ENCODE measurements around the gene UBE2J1. TPM values are rescaled to one million over a fixed set of nuclear protein-coding genes. Genes with fewer than 3 reads are reported as not detected.

The UBE2J1 gene
- total RNA-seq, 8 experiments from 2014 or later = 17.6 to 45.2 (median 34.6) TPM

GRCh38 chr6:89359561-89359960 lies 7.0 kb upstream of the UBE2J1 start:
- in situ Hi-C loops (cut with MboI; ENCODE audit: low pct_unique_long_range_greater_than_20kb in 2 of 9, low sequenced_read_pairs in 9 of 9, unreplicated experiment in 9 of 9) = loop anchor here in 1 of 9 experiments (25.0 kb wide), 1 partner anchor 372 kb away; no protein-coding TSS in a partner anchor

GRCh38 chr6:89357390-89357789 lies 4.9 kb upstream of the UBE2J1 start:
- in situ Hi-C loops (cut with MboI; ENCODE audit: low pct_unique_long_range_greater_than_20kb in 2 of 9, low sequenced_read_pairs in 9 of 9, unreplicated experiment in 9 of 9) = loop anchor here in 1 of 9 experiments (25.0 kb wide), 1 partner anchor 370 kb away; no protein-coding TSS in a partner anchor
- 33 to 80% (median 66%) methylated on average over 1 to 3 of the region's 3 CpGs; no CpG with 5 or more reads in 2 of the 10 experiments for WGBS, 10 experiments
- H3K4me1 ChIP-seq (replicated peaks in 1 of 2) = peaks cover 0 to 6% of the 10 kb centered on the region in 2 donors
- ATAC-seq (replicated peaks in 6 of 8) = no peak
- H3K27ac ChIP-seq = no peak overlapping the region
- H3K4me3 ChIP-seq = no peak overlapping the region

More at GRCh38 chr6:89359561-89359960, 7.0 kb upstream of the UBE2J1 start:
- Histone ChIP-seq H3K4me1 (replicated peaks in 1 of 2) (no peaks in the 10 kb centered on the region), H3K4me3 (no peak overlapping the region), H3K27ac (no peak overlapping the region)
- ATAC-seq (replicated peaks in 6 of 8) = peak in 1 of 8 experiments; percentile 31
- WGBS, 10 experiments = 0 to 17% (median 0%) methylated on average over 1 of the region's 1 CpG; no CpG with 5 or more reads in 4 of the 10 experiments

- ATAC-seq (replicated peaks in 6 of 8) = no peak
- peaks cover 0 to 6% of the 10 kb centered on the region in 2 donors for H3K4me1 ChIP-seq (replicated peaks in 1 of 2)
- no peak overlapping the region for H3K4me3 ChIP-seq
- in situ Hi-C loops (cut with MboI; ENCODE audit: low pct_unique_long_range_greater_than_20kb in 2 of 9, low sequenced_read_pairs in 9 of 9, unreplicated experiment in 9 of 9) = loop anchor here in 1 of 9 experiments (25.0 kb wide), 1 partner anchor 369 kb away; no protein-coding TSS in a partner anchor
- no peak overlapping the region for H3K27ac ChIP-seq
- 0 to 78% (median 22%) methylated on average over 1 of the region's 1 CpG; no CpG with 5 or more reads in 2 of the 10 experiments for WGBS, 10 experiments
Measured at GRCh38 chr6:89356642-89357170, 4.2 kb upstream of the UBE2J1 start.

DNA sequence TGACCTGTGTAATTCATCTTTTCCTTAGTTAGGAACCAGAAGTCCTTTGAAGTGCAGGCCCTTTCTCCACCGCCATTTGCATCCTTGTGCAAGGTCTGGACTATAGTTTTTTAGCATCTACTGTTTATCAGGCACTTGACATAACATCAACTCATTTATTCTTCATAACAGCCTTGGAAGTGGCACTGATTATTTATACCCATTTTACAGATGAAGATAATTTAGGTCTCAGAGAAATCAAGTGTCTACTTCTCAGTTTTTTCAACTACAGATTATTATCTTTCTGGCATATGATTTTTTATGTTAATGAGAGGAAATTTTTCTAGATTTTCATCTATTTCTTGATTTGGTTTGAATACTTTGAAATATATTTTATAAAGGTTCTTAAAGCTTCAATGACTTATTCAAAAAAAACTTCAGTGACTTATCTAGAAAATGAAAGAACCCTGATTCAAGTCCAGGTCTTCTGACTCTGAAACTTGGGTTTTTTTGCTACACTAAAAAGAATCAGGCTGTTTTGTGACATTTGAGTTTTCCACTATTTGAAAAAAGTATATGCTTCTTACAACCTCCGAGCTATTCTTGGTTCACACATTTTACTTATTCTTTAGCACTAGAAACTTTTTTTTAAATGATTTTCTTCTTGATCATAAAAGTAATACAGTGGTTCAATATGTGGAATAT lies 3.1 kb upstream of the UBE2J1 start:
- 78 to 100% (median 92%) methylated on average over 1 to 2 of the region's 2 CpGs for WGBS, 10 experiments
- ATAC-seq (replicated peaks in 6 of 8) = no peak
- Histone ChIP-seq H3K27ac (no peak overlapping the region), H3K4me3 (no peak overlapping the region), H3K4me1 (replicated peaks in 1 of 2) (peaks cover 2 to 13% of the 10 kb centered on the region in 2 donors)
- in situ Hi-C loops (cut with MboI; ENCODE audit: low pct_unique_long_range_greater_than_20kb in 2 of 9, low sequenced_read_pairs in 9 of 9, unreplicated experiment in 9 of 9) = loop anchor here in 1 of 9 experiments (25.0 kb wide), 1 partner anchor 368 kb away; no protein-coding TSS in a partner anchor

DNA sequence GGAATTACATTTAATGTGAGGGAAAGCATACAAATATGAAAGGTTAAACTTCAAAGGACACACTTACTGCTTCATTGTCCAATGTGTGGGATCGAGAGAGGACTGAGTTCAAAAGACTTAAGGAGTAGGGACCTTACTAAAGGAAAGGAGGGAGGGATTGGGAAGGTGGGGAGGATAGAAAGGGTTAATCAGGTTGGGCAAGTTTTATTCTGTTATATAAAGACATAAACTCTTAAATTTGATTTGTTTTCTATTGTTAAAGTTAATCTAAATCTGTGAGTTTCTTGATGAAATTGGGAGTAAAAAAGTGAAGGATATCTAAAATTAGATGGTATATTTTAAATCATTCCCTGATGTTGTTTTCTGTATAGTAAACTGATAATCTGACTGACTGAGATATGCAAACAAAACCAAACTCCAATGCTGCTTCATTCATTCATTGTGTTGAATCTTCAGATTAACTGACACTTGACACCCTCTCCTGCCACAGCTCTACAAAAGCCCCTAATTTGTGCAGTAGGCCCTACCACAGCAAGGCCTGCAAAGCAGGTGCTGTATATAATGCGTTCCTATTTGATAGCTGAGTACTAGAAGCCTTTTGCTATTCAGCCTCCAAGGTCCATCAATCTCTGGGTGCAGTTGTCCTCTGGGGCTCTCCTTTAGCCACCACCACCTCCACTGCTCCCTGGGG lies 1.3 kb upstream of the UBE2J1 start:
- WGBS, 10 experiments = 17 to 100% (median 72%) methylated on average over 1 to 2 of the region's 2 CpGs; no CpG with 5 or more reads in 2 of the 10 experiments
- Histone ChIP-seq H3K4me3 (no peak overlapping the region), H3K27ac (peak overlapping the region in 1 of 2 donors; percentile 98), H3K4me1 (replicated peaks in 1 of 2) (peaks cover 7 to 16% of the 10 kb centered on the region in 2 donors)
- in situ Hi-C loops (cut with MboI; ENCODE audit: low pct_unique_long_range_greater_than_20kb in 2 of 9, low sequenced_read_pairs in 9 of 9, unreplicated experiment in 9 of 9) = loop anchor here in 1 of 9 experiments (25.0 kb wide), 1 partner anchor 367 kb away; no protein-coding TSS in a partner anchor
- ATAC-seq (replicated peaks in 6 of 8) = no peak

- WGBS, 10 experiments = 0 to 91% (median 57%) methylated on average over 2 to 17 of the region's 27 CpGs; no CpG with 5 or more reads in 2 of the 10 experiments
- in situ Hi-C loops (cut with MboI; ENCODE audit: low pct_unique_long_range_greater_than_20kb in 2 of 9, low sequenced_read_pairs in 9 of 9, unreplicated experiment in 9 of 9) = loop anchor here in 1 of 9 experiments (25.0 kb wide), 1 partner anchor 366 kb away; no protein-coding TSS in a partner anchor
- peak overlapping the region; percentile 95 to 98 for H3K27ac ChIP-seq
- H3K4me1 ChIP-seq (replicated peaks in 1 of 2) = peaks cover 7 to 16% of the 10 kb centered on the region in 2 donors
- ATAC-seq (replicated peaks in 6 of 8) = no peak
- H3K4me3 ChIP-seq = peak overlapping the region; percentile 60 to 84 (median 65)
Measured at GRCh38 chr6:89353118-89353556, 615 bp upstream of the UBE2J1 start.

DNA sequence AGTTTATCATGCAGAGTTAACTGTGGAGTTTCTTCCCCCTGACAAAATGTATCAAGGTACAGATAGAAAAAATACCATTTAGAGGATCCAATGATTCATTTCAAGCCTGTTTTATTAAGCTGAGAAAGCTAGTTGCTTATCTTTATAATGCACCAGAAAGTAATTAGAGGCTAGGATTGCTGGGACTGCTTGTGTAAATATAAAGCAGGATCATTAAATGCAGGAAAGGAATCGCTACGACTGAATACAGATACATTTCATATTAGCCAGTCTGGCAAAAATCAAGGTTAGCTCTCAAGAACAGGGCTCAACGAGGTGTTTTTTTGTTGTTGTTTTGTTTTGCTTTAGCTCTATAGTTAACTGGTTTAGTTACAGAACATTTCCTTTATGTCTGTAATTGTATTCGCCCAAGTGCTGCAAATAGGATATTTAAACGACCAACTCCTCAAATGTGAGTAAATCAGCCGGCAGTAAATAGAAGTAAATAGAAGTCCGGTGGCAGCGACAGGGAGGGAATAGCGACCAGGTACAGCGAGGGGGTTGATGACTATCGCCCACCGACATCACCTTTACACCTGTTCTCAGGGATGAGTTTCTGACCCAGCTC lies 748 bp downstream of the UBE2J1 start:
- no peak for ATAC-seq (replicated peaks in 6 of 8)
- Histone ChIP-seq H3K27ac (peak overlapping the region; percentile 95 to 98), H3K4me3 (peak overlapping the region; percentile 60 to 84 (median 65)), H3K4me1 (replicated peaks in 1 of 2) (peaks cover 12 to 16% of the 10 kb centered on the region in 2 donors)
- in situ Hi-C loops (cut with MboI; ENCODE audit: low pct_unique_long_range_greater_than_20kb in 2 of 9, low sequenced_read_pairs in 9 of 9, unreplicated experiment in 9 of 9) = loop anchor here in 1 of 9 experiments (25.0 kb wide), 1 partner anchor 364 kb away; no protein-coding TSS in a partner anchor
- 0 to 33% (median 2%) methylated on average over 1 to 8 of the region's 12 CpGs for WGBS, 10 experiments

GRCh38 chr6:89350281-89350966 lies 2.1 kb downstream of the UBE2J1 start:
- Histone ChIP-seq H3K4me1 (replicated peaks in 1 of 2) (peaks cover 12 to 16% of the 10 kb centered on the region in 2 donors), H3K4me3 (peak overlapping the region in 3 of 5 donors; percentile 2 to 65 (median 62)), H3K27ac (no peak overlapping the region)
- no peak for ATAC-seq (replicated peaks in 6 of 8)
- 50 to 100% (median 75%) methylated on average over 1 to 4 of the region's 4 CpGs; no CpG with 5 or more reads in 1 of the 10 experiments for WGBS, 10 experiments
- in situ Hi-C loops (cut with MboI; ENCODE audit: low pct_unique_long_range_greater_than_20kb in 2 of 9, low sequenced_read_pairs in 9 of 9, unreplicated experiment in 9 of 9) = loop anchor here in 1 of 9 experiments (25.0 kb wide), 1 partner anchor 363 kb away; no protein-coding TSS in a partner anchor

DNA sequence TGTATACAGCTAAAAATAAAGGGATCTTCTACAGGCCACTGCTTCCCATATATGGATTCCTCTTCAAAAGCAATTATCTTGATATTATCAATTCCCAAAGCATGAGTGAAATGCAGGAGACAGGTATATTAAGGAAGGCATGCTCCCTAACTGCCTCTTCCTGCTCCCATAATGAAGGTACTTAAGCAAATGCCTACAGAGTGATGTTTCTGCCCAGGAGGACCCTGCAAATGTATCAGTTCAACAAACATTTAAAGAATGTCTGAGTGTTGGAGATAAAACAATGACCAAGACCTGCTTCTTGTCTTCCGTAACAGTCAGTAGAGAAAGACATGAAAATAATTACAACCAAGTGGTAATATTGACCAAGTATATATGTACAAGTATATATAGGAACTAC lies 4.2 kb downstream of the UBE2J1 start:
- H3K4me3 ChIP-seq = no peak overlapping the region
- no peak for ATAC-seq (replicated peaks in 6 of 8)
- 63 to 100% (median 93%) methylated on average over 1 of the region's 1 CpG; no CpG with 5 or more reads in 4 of the 10 experiments for WGBS, 10 experiments
- H3K4me1 ChIP-seq (replicated peaks in 1 of 2) = peaks cover 12 to 14% of the 10 kb centered on the region in 2 donors
- no peak overlapping the region for H3K27ac ChIP-seq
- in situ Hi-C loops (cut with MboI; ENCODE audit: low pct_unique_long_range_greater_than_20kb in 2 of 9, low sequenced_read_pairs in 9 of 9, unreplicated experiment in 9 of 9) = no loop called here

DNA sequence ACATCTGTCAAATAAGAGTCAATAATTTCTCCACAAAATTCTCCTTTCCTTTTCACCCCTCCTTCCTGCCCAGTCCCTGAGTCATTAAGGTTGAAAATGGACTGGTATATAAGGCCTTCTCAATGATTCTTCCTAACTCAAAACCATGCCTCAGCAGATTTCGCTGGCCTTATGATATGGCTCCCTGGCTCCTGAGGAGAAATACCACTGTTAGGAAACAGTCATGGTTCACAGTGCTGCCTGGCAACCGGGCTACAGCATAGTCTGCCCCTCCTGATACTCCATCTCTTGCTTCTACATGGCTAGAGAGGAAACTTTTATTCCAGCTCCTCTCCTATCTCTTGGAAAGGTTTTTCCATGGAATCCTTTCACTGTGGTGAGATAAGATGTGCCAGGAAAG lies 4.7 kb downstream of the UBE2J1 start:
- ATAC-seq (replicated peaks in 6 of 8) = peak in 1 of 8 experiments; percentile 7
- Histone ChIP-seq H3K4me1 (replicated peaks in 1 of 2) (peaks cover 11 to 12% of the 10 kb centered on the region in 2 donors), H3K27ac (no peak overlapping the region), H3K4me3 (no peak overlapping the region)
- WGBS, 10 experiments = 50 to 100% (median 76%) methylated on average over 1 to 2 of the region's 2 CpGs; no CpG with 5 or more reads in 1 of the 10 experiments
- in situ Hi-C loops (cut with MboI; ENCODE audit: low pct_unique_long_range_greater_than_20kb in 2 of 9, low sequenced_read_pairs in 9 of 9, unreplicated experiment in 9 of 9) = no loop called here

- Histone ChIP-seq H3K27ac (no peak overlapping the region), H3K4me1 (replicated peaks in 1 of 2) (peaks cover 11 to 12% of the 10 kb centered on the region in 2 donors), H3K4me3 (no peak overlapping the region)
- in situ Hi-C loops (cut with MboI; ENCODE audit: low pct_unique_long_range_greater_than_20kb in 2 of 9, low sequenced_read_pairs in 9 of 9, unreplicated experiment in 9 of 9) = no loop called here
- no peak for ATAC-seq (replicated peaks in 6 of 8)
- 92 to 100% (median 97%) methylated on average over 2 to 4 of the region's 4 CpGs; no CpG with 5 or more reads in 6 of the 10 experiments for WGBS, 10 experiments
Measured at GRCh38 chr6:89346433-89346832, 6.1 kb downstream of the UBE2J1 start.

GRCh38 chr6:89339565-89339964 lies 13.0 kb downstream of the UBE2J1 start:
- H3K4me3 ChIP-seq = no peak overlapping the region
- no peaks in the 10 kb centered on the region for H3K4me1 ChIP-seq (replicated peaks in 1 of 2)
- H3K27ac ChIP-seq = no peak overlapping the region
- in situ Hi-C loops (cut with MboI; ENCODE audit: low pct_unique_long_range_greater_than_20kb in 2 of 9, low sequenced_read_pairs in 9 of 9, unreplicated experiment in 9 of 9) = no loop called here
- 86 to 100% (median 100%) methylated on average over 1 to 2 of the region's 2 CpGs; no CpG with 5 or more reads in 5 of the 10 experiments for WGBS, 10 experiments
- no peak for ATAC-seq (replicated peaks in 6 of 8)

Data from motor neuron (in vitro differentiated cells).